GM12892 (cell line): Measurements from ENCODE around the gene PTGS1.

ENCODE experiments used
- POLR2A ChIP-seq: IDR thresholded peaks from 2 replicates; pipeline ENCODE4 v1.6.1; 2011; ENCODE audit warnings: low read depth, low read length, control low read depth
- POLR2AphosphoS5 ChIP-seq: IDR thresholded peaks from 2 replicates; pipeline ENCODE4 v1.6.1; 2011; ENCODE audit warnings: low read depth, low read length, control low read depth
- TAF1 ChIP-seq: IDR thresholded peaks from 2 replicates; pipeline ENCODE4 v1.6.1; 2011; ENCODE audit warnings: low read depth, mild to moderate bottlenecking, control low read depth, low read length, borderline replicate concordance

- no peak for TF ChIP-seq POLR2A
- TF ChIP-seq TAF1 = no peak
- TF ChIP-seq POLR2AphosphoS5 = no peak
Measured at GRCh38 chr9:122392284-122392683, 21.5 kb downstream of the PTGS1 start.
